GM23338 (cell line): ENCODE data around the gene SGMS2. TPM values are rescaled to one million over a fixed set of nuclear protein-coding genes. Genes with fewer than 3 reads are reported as not detected.

Source experiments
- ATAC-seq: fragments of 200-7000 bp; cut with Tn5 transposase; 3 replicates; pipeline ENCODE4 v1.9.1; 2020
- DNase-seq: peaks from one replicate; pipeline ENCODE4 v3.0.0-alpha.2; 2015; ENCODE audit warnings: low spot score
- H2AFZ ChIP-seq: fragments of 200-600 bp; sonication (generic); 2 replicates; pipeline ENCODE4 v1.8.0; 2016; ENCODE audit warnings: antibody characterized with exemption, mild to moderate bottlenecking, moderate library complexity
- H3F3A ChIP-seq: fragments of 200-600 bp; sonication (generic); replicated peaks from 2 replicates; pipeline ENCODE4 v1.8.0; 2017; ENCODE audit warnings: antibody characterized with exemption, mixed run types, low read depth
- H3K27ac ChIP-seq: fragments of 200-600 bp; sonication (generic); 2 replicates; pipeline ENCODE4 v1.6.1; 2016; ENCODE audit warnings: low read depth
- H3K27me3 ChIP-seq: fragments of 200-600 bp; sonication (generic); 2 replicates; pipeline ENCODE4 v1.8.0; 2016; ENCODE audit warnings: mild to moderate bottlenecking, mixed run types, moderate library complexity; ENCODE audit not compliant: insufficient read depth
- H3K36me3 ChIP-seq: fragments of 200-600 bp; sonication (generic); 2 replicates; pipeline ENCODE4 v1.8.0; 2016; ENCODE audit warnings: mild to moderate bottlenecking; ENCODE audit not compliant: insufficient read depth
- H3K4me1 ChIP-seq: fragments of 200-600 bp; sonication (generic); 2 replicates; pipeline ENCODE4 v1.8.0; 2016; ENCODE audit warnings: mild to moderate bottlenecking, moderate library complexity; ENCODE audit not compliant: insufficient read depth
- H3K4me2 ChIP-seq: fragments of 200-600 bp; sonication (generic); 2 replicates; pipeline ENCODE4 v1.7.1; 2017; ENCODE audit warnings: mixed run types
- H3K4me3 ChIP-seq: fragments of 200-600 bp; sonication (generic); 2 replicates; pipeline ENCODE4 v1.6.1; 2016; ENCODE audit warnings: mixed run types
- H3K79me2 ChIP-seq: fragments of 200-600 bp; sonication (generic); replicated peaks from 2 replicates; pipeline ENCODE4 v1.8.0; 2017; ENCODE audit warnings: mild to moderate bottlenecking; ENCODE audit not compliant: insufficient read depth
- H3K9me2 ChIP-seq: fragments of 200-600 bp; sonication (generic); 2 replicates; pipeline ENCODE4 v1.8.0; 2017; ENCODE audit not compliant: insufficient read depth
- H4K20me1 ChIP-seq: fragments of 200-600 bp; sonication (generic); replicated peaks from 2 replicates; pipeline ENCODE4 v1.8.0; 2017; ENCODE audit warnings: mild to moderate bottlenecking; ENCODE audit not compliant: insufficient read depth
- H3K27ac Mint-ChIP-seq: 2 replicates; pipeline ENCODE4 v1.8.0; 2020; ENCODE audit warnings: inconsistent platforms, mild to moderate bottlenecking, moderate library complexity, mixed read lengths
- H3K27me3 Mint-ChIP-seq: 3 replicates; pipeline ENCODE4 v1.8.0; 2022; ENCODE audit warnings: low read depth, mild to moderate bottlenecking, moderate library complexity, mixed read lengths, inconsistent platforms; ENCODE audit not compliant: insufficient read depth, poor library complexity
- H3K36me3 Mint-ChIP-seq: 3 replicates; pipeline ENCODE4 v1.8.0; 2021; ENCODE audit warnings: low read depth, mild to moderate bottlenecking, inconsistent platforms, moderate library complexity, mixed read lengths
- H3K4me1 Mint-ChIP-seq: 3 replicates; pipeline ENCODE4 v1.8.0; 2020; ENCODE audit warnings: mild to moderate bottlenecking, inconsistent platforms, mixed read lengths
- H3K4me3 Mint-ChIP-seq: 3 replicates; pipeline ENCODE4 v1.8.0; 2021; ENCODE audit warnings: moderate library complexity, mild to moderate bottlenecking, inconsistent platforms, mixed read lengths
- H3K9me3 Mint-ChIP-seq: 3 replicates; pipeline ENCODE4 v1.8.0; 2020; ENCODE audit warnings: moderate library complexity, mild to moderate bottlenecking, inconsistent platforms, mixed read lengths
- CREB1 ChIP-seq: fragments of 250-450 bp; sonication (Bioruptor Pico); IDR thresholded peaks from 2 replicates; pipeline ENCODE4 v1.5.0; 2020; ENCODE audit warnings: low read depth, mild to moderate bottlenecking, moderate library complexity
- EZH2 ChIP-seq: fragments of 200-600 bp; sonication (generic); IDR thresholded peaks from one replicate; pipeline ENCODE4 v1.8.0; 2017; ENCODE audit warnings: antibody characterized with exemption, mild to moderate bottlenecking, low read depth; ENCODE audit not compliant: unreplicated experiment
- EZH2phosphoT487 ChIP-seq: fragments of 200-600 bp; sonication (generic); IDR thresholded peaks from one replicate; pipeline ENCODE4 v1.8.1; 2018; ENCODE audit warnings: antibody characterized with exemption; ENCODE audit not compliant: unreplicated experiment
- JUNB ChIP-seq: IDR thresholded peaks from one replicate; pipeline ENCODE4 v1.6.1; 2016; ENCODE audit warnings: antibody characterized with exemption; ENCODE audit not compliant: unreplicated experiment
- NANOG ChIP-seq: IDR thresholded peaks from 2 replicates; pipeline ENCODE4 v1.6.1; 2016; ENCODE audit warnings: antibody characterized with exemption, borderline replicate concordance
- POLR2AphosphoS5 ChIP-seq: IDR thresholded peaks from 2 replicates; pipeline ENCODE4 v1.6.1; 2016; ENCODE audit warnings: antibody characterized with exemption, low read depth
- STAT1 ChIP-seq: IDR thresholded peaks from one replicate; pipeline ENCODE4 v1.6.1; 2016; ENCODE audit warnings: antibody characterized with exemption; ENCODE audit not compliant: unreplicated experiment
- ZNF114 ChIP-seq: fragments of 250-450 bp; sonication (Bioruptor Pico); IDR thresholded peaks from 2 replicates; pipeline ENCODE4 v1.5.0; 2020; ENCODE audit warnings: mild to moderate bottlenecking, moderate library complexity
- ZNF331 ChIP-seq: fragments of 250-450 bp; sonication (Bioruptor Pico); IDR thresholded peaks from 2 replicates; pipeline ENCODE4 v1.5.0; 2020; ENCODE audit warnings: low read depth, mild to moderate bottlenecking, moderate library complexity
- polyA plus RNA-seq: library from polyadenylated mRNA; unstranded; fragments of >200 nt; fragmentation: Nextera tagmentation; extraction: Ambion mirVana; gene quantifications from 2 replicates; pipeline ENCODE4 v1.2.1, GENCODE V29; 2016
- total RNA-seq: library from RNA; depleted of rRNA; stranded (reverse); fragments of >200 nt; shearing (Covaris generic); gene quantifications from 2 replicates; pipeline ENCODE4 v1.2.3, GENCODE V29; 2014
- TF ChIP-seq, protein P1 (sequence below): IDR thresholded peaks from one replicate; pipeline ENCODE4 v1.6.1; 2018; ENCODE audit warnings: antibody characterized with exemption; ENCODE audit not compliant: unreplicated experiment
- TF ChIP-seq, protein P2 (sequence below): IDR thresholded peaks from 2 replicates; pipeline ENCODE4 v1.6.1; 2016; ENCODE audit warnings: antibody characterized with exemption
- TF ChIP-seq, protein P3 (sequence below): fragments of 250-450 bp; sonication (Bioruptor Pico); IDR thresholded peaks from 2 replicates; pipeline ENCODE4 v1.5.0; 2020; ENCODE audit warnings: mild to moderate bottlenecking, moderate library complexity
- TF ChIP-seq, protein P4 (sequence below), 2 experiments: fragments of 200-600 bp in 1 of 2; sonication (generic) in 1 of 2; conservative IDR thresholded peaks; 2 replicates each; pipeline versions ENCODE4 v1.5.1 to v1.6.1; 2016 to 2017; ENCODE audit warnings: antibody characterized with exemption in 2 of 2, low read depth in 2 of 2, mild to moderate bottlenecking in 2 of 2, moderate library complexity in 1 of 2

SGMS2 gene
- total and polyA plus RNA-seq, 2 experiments from 2014 or later, result 0.35 to 1.1 TPM

DNA sequence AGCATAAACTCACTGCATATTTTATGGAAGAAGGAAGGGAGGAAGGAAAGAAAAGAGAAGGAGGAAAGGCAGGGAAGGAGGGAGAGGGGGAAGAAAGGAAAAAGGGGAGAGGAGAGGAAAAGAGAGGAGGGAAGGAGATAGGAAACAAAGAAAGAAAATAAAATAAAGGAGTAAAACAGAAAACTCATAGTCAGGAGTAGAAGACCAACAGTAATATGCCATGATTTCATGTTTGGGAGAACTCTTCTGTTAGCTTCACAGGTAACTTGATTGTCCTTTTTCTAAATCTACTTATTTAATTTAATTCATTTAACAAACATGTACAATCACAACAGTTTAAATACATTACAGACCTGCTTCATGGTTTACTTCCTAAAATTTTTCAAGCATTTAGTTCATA is 46.8 kb upstream of the SGMS2 start:
- H3K27ac ChIP-seq, result no peak overlapping the region
- no peak for ATAC-seq
- no peaks in the 10 kb centered on the region for H3K4me1 ChIP-seq
- no peak overlapping the region for H3K4me3 ChIP-seq
- no peaks in the 10 kb centered on the region for H3K27me3 Mint-ChIP-seq
- H4K20me1 ChIP-seq, result no peaks in the 10 kb centered on the region
- no peak overlapping the region for H3K4me2 ChIP-seq
- H3K9me2 ChIP-seq, result peaks cover 5% of the 10 kb centered on the region; the same call in 1 of the 2 replicates
- H3F3A ChIP-seq, result no peaks in the 10 kb centered on the region
- TF ChIP-seq, protein P1, sequence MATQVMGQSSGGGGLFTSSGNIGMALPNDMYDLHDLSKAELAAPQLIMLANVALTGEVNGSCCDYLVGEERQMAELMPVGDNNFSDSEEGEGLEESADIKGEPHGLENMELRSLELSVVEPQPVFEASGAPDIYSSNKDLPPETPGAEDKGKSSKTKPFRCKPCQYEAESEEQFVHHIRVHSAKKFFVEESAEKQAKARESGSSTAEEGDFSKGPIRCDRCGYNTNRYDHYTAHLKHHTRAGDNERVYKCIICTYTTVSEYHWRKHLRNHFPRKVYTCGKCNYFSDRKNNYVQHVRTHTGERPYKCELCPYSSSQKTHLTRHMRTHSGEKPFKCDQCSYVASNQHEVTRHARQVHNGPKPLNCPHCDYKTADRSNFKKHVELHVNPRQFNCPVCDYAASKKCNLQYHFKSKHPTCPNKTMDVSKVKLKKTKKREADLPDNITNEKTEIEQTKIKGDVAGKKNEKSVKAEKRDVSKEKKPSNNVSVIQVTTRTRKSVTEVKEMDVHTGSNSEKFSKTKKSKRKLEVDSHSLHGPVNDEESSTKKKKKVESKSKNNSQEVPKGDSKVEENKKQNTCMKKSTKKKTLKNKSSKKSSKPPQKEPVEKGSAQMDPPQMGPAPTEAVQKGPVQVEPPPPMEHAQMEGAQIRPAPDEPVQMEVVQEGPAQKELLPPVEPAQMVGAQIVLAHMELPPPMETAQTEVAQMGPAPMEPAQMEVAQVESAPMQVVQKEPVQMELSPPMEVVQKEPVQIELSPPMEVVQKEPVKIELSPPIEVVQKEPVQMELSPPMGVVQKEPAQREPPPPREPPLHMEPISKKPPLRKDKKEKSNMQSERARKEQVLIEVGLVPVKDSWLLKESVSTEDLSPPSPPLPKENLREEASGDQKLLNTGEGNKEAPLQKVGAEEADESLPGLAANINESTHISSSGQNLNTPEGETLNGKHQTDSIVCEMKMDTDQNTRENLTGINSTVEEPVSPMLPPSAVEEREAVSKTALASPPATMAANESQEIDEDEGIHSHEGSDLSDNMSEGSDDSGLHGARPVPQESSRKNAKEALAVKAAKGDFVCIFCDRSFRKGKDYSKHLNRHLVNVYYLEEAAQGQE, result no peak
- no peak for TF ChIP-seq EZH2phosphoT487
- no peak for TF ChIP-seq EZH2
- no peak for TF ChIP-seq STAT1
- TF ChIP-seq POLR2AphosphoS5, result no peak
- no peak for TF ChIP-seq ZNF114 (CRISPR knock-in tag)
- TF ChIP-seq, protein P2, sequence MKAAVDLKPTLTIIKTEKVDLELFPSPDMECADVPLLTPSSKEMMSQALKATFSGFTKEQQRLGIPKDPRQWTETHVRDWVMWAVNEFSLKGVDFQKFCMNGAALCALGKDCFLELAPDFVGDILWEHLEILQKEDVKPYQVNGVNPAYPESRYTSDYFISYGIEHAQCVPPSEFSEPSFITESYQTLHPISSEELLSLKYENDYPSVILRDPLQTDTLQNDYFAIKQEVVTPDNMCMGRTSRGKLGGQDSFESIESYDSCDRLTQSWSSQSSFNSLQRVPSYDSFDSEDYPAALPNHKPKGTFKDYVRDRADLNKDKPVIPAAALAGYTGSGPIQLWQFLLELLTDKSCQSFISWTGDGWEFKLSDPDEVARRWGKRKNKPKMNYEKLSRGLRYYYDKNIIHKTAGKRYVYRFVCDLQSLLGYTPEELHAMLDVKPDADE, result no peak
- TF ChIP-seq, protein P3, sequence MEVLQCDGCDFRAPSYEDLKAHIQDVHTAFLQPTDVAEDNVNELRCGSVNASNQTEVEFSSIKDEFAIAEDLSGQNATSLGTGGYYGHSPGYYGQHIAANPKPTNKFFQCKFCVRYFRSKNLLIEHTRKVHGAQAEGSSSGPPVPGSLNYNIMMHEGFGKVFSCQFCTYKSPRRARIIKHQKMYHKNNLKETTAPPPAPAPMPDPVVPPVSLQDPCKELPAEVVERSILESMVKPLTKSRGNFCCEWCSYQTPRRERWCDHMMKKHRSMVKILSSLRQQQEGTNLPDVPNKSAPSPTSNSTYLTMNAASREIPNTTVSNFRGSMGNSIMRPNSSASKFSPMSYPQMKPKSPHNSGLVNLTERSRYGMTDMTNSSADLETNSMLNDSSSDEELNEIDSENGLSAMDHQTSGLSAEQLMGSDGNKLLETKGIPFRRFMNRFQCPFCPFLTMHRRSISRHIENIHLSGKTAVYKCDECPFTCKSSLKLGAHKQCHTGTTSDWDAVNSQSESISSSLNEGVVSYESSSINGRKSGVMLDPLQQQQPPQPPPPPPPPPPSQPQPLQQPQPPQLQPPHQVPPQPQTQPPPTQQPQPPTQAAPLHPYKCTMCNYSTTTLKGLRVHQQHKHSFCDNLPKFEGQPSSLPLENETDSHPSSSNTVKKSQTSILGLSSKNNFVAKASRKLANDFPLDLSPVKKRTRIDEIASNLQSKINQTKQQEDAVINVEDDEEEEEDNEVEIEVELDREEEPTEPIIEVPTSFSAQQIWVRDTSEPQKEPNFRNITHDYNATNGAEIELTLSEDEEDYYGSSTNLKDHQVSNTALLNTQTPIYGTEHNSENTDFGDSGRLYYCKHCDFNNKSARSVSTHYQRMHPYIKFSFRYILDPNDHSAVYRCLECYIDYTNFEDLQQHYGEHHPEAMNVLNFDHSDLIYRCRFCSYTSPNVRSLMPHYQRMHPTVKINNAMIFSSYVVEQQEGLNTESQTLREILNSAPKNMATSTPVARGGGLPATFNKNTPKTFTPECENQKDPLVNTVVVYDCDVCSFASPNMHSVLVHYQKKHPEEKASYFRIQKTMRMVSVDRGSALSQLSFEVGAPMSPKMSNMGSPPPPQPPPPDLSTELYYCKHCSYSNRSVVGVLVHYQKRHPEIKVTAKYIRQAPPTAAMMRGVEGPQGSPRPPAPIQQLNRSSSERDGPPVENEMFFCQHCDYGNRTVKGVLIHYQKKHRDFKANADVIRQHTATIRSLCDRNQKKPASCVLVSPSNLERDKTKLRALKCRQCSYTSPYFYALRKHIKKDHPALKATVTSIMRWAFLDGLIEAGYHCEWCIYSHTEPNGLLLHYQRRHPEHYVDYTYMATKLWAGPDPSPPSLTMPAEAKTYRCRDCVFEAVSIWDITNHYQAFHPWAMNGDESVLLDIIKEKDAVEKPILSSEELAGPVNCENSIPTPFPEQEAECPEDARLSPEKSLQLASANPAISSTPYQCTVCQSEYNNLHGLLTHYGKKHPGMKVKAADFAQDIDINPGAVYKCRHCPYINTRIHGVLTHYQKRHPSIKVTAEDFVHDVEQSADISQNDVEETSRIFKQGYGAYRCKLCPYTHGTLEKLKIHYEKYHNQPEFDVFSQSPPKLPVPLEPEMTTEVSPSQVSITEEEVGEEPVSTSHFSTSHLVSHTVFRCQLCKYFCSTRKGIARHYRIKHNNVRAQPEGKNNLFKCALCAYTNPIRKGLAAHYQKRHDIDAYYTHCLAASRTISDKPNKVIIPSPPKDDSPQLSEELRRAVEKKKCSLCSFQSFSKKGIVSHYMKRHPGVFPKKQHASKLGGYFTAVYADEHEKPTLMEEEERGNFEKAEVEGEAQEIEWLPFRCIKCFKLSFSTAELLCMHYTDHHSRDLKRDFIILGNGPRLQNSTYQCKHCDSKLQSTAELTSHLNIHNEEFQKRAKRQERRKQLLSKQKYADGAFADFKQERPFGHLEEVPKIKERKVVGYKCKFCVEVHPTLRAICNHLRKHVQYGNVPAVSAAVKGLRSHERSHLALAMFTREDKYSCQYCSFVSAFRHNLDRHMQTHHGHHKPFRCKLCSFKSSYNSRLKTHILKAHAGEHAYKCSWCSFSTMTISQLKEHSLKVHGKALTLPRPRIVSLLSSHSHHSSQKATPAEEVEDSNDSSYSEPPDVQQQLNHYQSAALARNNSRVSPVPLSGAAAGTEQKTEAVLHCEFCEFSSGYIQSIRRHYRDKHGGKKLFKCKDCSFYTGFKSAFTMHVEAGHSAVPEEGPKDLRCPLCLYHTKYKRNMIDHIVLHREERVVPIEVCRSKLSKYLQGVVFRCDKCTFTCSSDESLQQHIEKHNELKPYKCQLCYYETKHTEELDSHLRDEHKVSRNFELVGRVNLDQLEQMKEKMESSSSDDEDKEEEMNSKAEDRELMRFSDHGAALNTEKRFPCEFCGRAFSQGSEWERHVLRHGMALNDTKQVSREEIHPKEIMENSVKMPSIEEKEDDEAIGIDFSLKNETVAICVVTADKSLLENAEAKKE, result no peak
- TF ChIP-seq NANOG, result no peak
- TF ChIP-seq ZNF331 (CRISPR knock-in tag), result no peak
- no peak for TF ChIP-seq JUNB
- TF ChIP-seq, protein P4, sequence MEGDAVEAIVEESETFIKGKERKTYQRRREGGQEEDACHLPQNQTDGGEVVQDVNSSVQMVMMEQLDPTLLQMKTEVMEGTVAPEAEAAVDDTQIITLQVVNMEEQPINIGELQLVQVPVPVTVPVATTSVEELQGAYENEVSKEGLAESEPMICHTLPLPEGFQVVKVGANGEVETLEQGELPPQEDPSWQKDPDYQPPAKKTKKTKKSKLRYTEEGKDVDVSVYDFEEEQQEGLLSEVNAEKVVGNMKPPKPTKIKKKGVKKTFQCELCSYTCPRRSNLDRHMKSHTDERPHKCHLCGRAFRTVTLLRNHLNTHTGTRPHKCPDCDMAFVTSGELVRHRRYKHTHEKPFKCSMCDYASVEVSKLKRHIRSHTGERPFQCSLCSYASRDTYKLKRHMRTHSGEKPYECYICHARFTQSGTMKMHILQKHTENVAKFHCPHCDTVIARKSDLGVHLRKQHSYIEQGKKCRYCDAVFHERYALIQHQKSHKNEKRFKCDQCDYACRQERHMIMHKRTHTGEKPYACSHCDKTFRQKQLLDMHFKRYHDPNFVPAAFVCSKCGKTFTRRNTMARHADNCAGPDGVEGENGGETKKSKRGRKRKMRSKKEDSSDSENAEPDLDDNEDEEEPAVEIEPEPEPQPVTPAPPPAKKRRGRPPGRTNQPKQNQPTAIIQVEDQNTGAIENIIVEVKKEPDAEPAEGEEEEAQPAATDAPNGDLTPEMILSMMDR (conservative IDR thresholded peaks at IDR 0.05; ENCODE audit: low read depth in 2 of 2), result no peak
- TF ChIP-seq CREB1 (CRISPR knock-in tag), result no peak
- no peak overlapping the region for H3K4me3 Mint-ChIP-seq
- peaks cover 8% of the 10 kb centered on the region for H3K36me3 ChIP-seq
- DNase-seq, result no peak
- no peaks in the 10 kb centered on the region for H3K79me2 ChIP-seq
- peaks cover 77% of the 10 kb centered on the region for H3K9me3 Mint-ChIP-seq
- no peak overlapping the region for H2AFZ ChIP-seq
- peaks cover 49% of the 10 kb centered on the region for H3K36me3 Mint-ChIP-seq
- H3K4me1 Mint-ChIP-seq, result no peaks in the 10 kb centered on the region
- H3K27ac Mint-ChIP-seq, result no peak overlapping the region
- H3K27me3 ChIP-seq, result no peaks in the 10 kb centered on the region
